Measurements from ENCODE around the gene CRISP1. TPM values are rescaled to one million over a fixed set of nuclear protein-coding genes. Genes with fewer than 3 reads are reported as not detected.

CRISP1 gene, protein sequence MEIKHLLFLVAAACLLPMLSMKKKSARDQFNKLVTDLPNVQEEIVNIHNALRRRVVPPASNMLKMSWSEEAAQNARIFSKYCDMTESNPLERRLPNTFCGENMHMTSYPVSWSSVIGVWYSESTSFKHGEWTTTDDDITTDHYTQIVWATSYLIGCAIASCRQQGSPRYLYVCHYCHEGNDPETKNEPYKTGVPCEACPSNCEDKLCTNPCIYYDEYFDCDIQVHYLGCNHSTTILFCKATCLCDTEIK
- not detected in 5 replicates for total RNA-seq (2022; extraction: Qiagen RNA extraction; ENCODE audit: low read depth)

GRCh38 chr6:49866485-49866943 is at the start of gene CRISP1:
CRISP1 (minus strand) TSS chr6:49866535; CDS start chr6:49857400, 9,135 bp downstream.

DNA sequence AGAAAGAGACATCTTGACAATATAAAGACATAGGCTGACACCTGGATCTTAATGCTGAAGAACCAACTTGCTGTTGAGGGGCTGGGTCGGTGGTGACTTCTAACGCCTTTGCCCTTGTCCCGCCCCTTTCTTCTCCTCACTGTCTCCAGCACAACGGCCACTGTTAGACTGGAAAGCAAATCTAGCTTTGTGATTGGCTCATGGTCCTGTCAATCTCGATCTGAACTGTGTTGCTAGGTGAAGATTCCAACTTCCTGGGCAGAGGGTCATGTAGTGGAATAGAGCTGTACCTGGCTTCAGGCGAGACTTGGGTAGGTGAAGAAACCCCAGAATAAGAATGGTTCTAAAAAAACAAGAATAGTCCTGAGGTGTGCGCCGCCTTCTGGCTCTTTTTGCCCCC is 79.2 kb downstream of the CRISP1 start, which contains the start of gene PGK2:
Gene PGK2, minus strand, starts transcription at position 110 of the 400 bp plus-strand sequence. Its CDS starts 98 bp downstream, at position 12.

Other genes with a start within 250 kb of the CRISP1 start
- gene RHAG, start 229.7 kb downstream of the CRISP1 start, total RNA-seq (2022; extraction: Qiagen RNA extraction; ENCODE audit: low read depth) = 0.11 TPM in 1 of 5 replicates, not detected in the others
- not detected in 5 replicates for gene CRISP2, start 153.0 kb downstream of the CRISP1 start, total RNA-seq (2022; extraction: Qiagen RNA extraction; ENCODE audit: low read depth)
- not detected in 5 replicates for gene CRISP3, start 122.1 kb downstream of the CRISP1 start, total RNA-seq (2022; extraction: Qiagen RNA extraction; ENCODE audit: low read depth)
- not detected in 5 replicates for gene PGK2, start 79.2 kb downstream of the CRISP1 start, total RNA-seq (2022; extraction: Qiagen RNA extraction; ENCODE audit: low read depth)
- not detected in 5 replicates for gene DEFB114, start 97.6 kb upstream of the CRISP1 start, total RNA-seq (2022; extraction: Qiagen RNA extraction; ENCODE audit: low read depth)
- gene DEFB113, start 103.1 kb upstream of the CRISP1 start, total RNA-seq (2022; extraction: Qiagen RNA extraction; ENCODE audit: low read depth) = not detected in 5 replicates
- gene DEFB110, start 155.5 kb upstream of the CRISP1 start, total RNA-seq (2022; extraction: Qiagen RNA extraction; ENCODE audit: low read depth) = not detected in 5 replicates
- gene DEFB112, start 183.4 kb upstream of the CRISP1 start, total RNA-seq (2022; extraction: Qiagen RNA extraction; ENCODE audit: low read depth) = not detected in 5 replicates